CD4-positive, alpha-beta T cell (primary cell): Measurements from ENCODE around the gene USF2. TPM values are rescaled to one million over a fixed set of nuclear protein-coding genes. Genes with fewer than 3 reads are reported as not detected.

Experiments used
- ATAC-seq: fragments of 200-7000 bp; cut with Tn5 transposase; one replicate; pipeline ENCODE4 v1.10.0; 2022; ENCODE audit warnings: mild to moderate bottlenecking; ENCODE audit not compliant: poor library complexity
- CTCF ChIA-PET: fragments of 350-600 bp; sonication (Branson Sonifier 250); formaldehyde crosslinking; loops from one replicate; lab custom pipeline; 2021; ENCODE audit warnings: antibody characterized with exemption, inconsistent platforms; lab: Charles Lee
- POLR2A ChIA-PET: fragments of 350-600 bp; sonication (Branson Sonifier 250); formaldehyde crosslinking; loops from one replicate; lab custom pipeline; 2021; ENCODE audit warnings: antibody characterized with exemption, inconsistent platforms; lab: Charles Lee
- DNase-seq, 14 experiments: peaks; one replicate each; pipeline ENCODE4 v3.0.0-alpha.2; 2013 to 2020; ENCODE audit warnings: mixed read lengths in 2 of 14
- H3K27ac ChIP-seq, 2 donors: one replicate each; pipeline versions ENCODE4 v1.5.1 to v1.7.0; 2013; ENCODE audit warnings: low read length in 2 of 2, low read depth in 1 of 2, mild to moderate bottlenecking in 1 of 2
- H3K27me3 ChIP-seq, 2 experiments: 1 replicate in 1 of 2; 2 replicates in 1 of 2; pipeline versions ENCODE4 v1.6.1 to v1.7.0; 2013; ENCODE audit warnings: low read length in 2 of 2, control low read depth in 1 of 2, mild to moderate bottlenecking in 1 of 2, moderate library complexity in 1 of 2; ENCODE audit not compliant: insufficient read depth in 2 of 2, control insufficient read depth in 1 of 2
- H3K36me3 ChIP-seq: one replicate; pipeline ENCODE4 v1.6.1; 2013; ENCODE audit warnings: low read length, control low read depth; ENCODE audit not compliant: insufficient read depth
- H3K4me1 ChIP-seq: one replicate; pipeline ENCODE4 v1.6.1; 2013; ENCODE audit warnings: low read length, control low read depth; ENCODE audit not compliant: insufficient read depth
- H3K4me3 ChIP-seq: one replicate; pipeline ENCODE4 v1.5.1; 2013; ENCODE audit warnings: mild to moderate bottlenecking, low read length, moderate library complexity
- H3K9me3 ChIP-seq, 2 experiments: 1 replicate in 1 of 2; 2 replicates in 1 of 2; pipeline versions ENCODE4 v1.6.1 to v1.7.0; 2013; ENCODE audit warnings: low read length in 2 of 2, mild to moderate bottlenecking in 2 of 2, control low read depth in 1 of 2, moderate library complexity in 1 of 2; ENCODE audit not compliant: control insufficient read depth in 1 of 2, insufficient read depth in 1 of 2
- H3K27ac Mint-ChIP-seq: one replicate; pipeline ENCODE4 v1.8.0; 2020; ENCODE audit warnings: mixed read lengths
- H3K27me3 Mint-ChIP-seq: one replicate; pipeline ENCODE4 v1.8.0; 2021; ENCODE audit warnings: mixed read lengths
- H3K36me3 Mint-ChIP-seq: one replicate; pipeline ENCODE4 v1.8.0; 2021; ENCODE audit warnings: low read depth, mixed read lengths
- H3K4me1 Mint-ChIP-seq: one replicate; pipeline ENCODE4 v1.8.0; 2021; ENCODE audit warnings: low read depth, mixed read lengths
- H3K4me3 Mint-ChIP-seq: one replicate; pipeline ENCODE4 v1.8.0; 2020; ENCODE audit warnings: mild to moderate bottlenecking, mixed read lengths
- H3K9me3 Mint-ChIP-seq: one replicate; pipeline ENCODE4 v1.8.0; 2020; ENCODE audit warnings: mixed read lengths
- CTCF ChIP-seq: fragments of 200-600 bp; IDR thresholded peaks from one replicate; pipeline ENCODE4 v1.8.0; 2022; ENCODE audit warnings: antibody characterized with exemption, mild to moderate bottlenecking
- intact Hi-C, 2 experiments: fragments of 100-400 bp; cut with DNase I in 1 of 2; cut with micrococcal nuclease in 1 of 2; formaldehyde crosslinking; loops; one replicate each; pipeline versions ENCODE4 v1.15.1 to v1.9.0; 2023 to 2025; cut with DNase I, micrococcal nuclease
- total RNA-seq, 174 experiments: library from RNA in 2 of 174; stranded (reverse) in 2 of 174; gene quantifications; one replicate each; pipeline ENCODE4 v1.2.3 and lab custom pipeline; 2021 to 2026

The USF2 gene
- total RNA-seq, 2 experiments from 2014 or later, result 335 to 344 TPM

GRCh38 chr19:35302446-35302845, 33.7 kb downstream of the USF2 start:
- no peak overlapping the region for H3K4me3 ChIP-seq
- Mint-ChIP-seq H3K27ac (no peak overlapping the region), H3K27me3 (no peaks in the 10 kb centered on the region), H3K36me3 (no peaks in the 10 kb centered on the region), H3K9me3 (no peaks in the 10 kb centered on the region), H3K4me1 (no peaks in the 10 kb centered on the region), H3K4me3 (no peak overlapping the region)
- intact Hi-C loops, result no loop called here
- DNase-seq, result no peak
- H3K27ac ChIP-seq, result no peak overlapping the region
- H3K27me3 ChIP-seq, result no peaks in the 10 kb centered on the region
- no peaks in the 10 kb centered on the region for H3K36me3 ChIP-seq
- ChIA-PET POLR2A (no interaction called here), CTCF (no interaction called here)
- no peaks in the 10 kb centered on the region for H3K9me3 ChIP-seq
- H3K4me1 ChIP-seq, result no peaks in the 10 kb centered on the region
- no peak for TF ChIP-seq CTCF
- ATAC-seq, result no peak

DNA sequence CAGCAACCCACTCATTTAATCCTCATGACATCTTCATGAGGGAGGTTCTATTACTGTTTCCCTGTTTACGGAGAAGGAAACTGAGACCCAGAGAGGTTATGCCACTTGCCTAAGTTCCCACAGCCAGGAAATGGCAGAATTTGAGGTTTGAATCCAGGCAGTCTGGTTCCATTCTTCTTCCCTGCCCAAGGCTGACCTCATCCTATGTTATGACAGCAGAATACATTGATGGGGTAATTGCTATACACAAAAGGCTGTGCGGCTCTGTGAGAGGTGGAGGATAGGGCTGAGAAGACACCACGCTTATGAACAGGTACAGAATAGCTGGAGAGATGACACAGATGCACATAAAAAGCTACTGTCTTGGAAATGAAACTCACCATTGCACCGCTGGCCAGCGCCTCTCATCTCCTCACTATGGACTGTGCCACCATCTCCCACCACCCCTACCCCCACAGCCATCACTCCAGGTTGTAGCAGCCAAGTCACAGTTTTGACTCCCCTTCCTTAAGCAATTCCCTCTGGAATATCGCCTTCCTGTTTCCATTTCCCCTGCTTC, 34.7 kb downstream of the USF2 start:
- POLR2A ChIA-PET, result no interaction called here
- DNase-seq (no peak), ATAC-seq (no peak)
- Histone ChIP-seq H3K36me3 (no peaks in the 10 kb centered on the region), H3K4me3 (no peak overlapping the region), H3K27me3 (no peaks in the 10 kb centered on the region), H3K27ac (no peak overlapping the region), H3K4me1 (no peaks in the 10 kb centered on the region), H3K9me3 (no peaks in the 10 kb centered on the region)
- intact Hi-C loops, result no loop called here
- no peak overlapping the region for H3K4me3 Mint-ChIP-seq
- H3K27ac Mint-ChIP-seq, result no peak overlapping the region
- no peaks in the 10 kb centered on the region for H3K27me3 Mint-ChIP-seq
- TF ChIP-seq CTCF, result no peak
- H3K36me3 Mint-ChIP-seq, result no peaks in the 10 kb centered on the region
- CTCF ChIA-PET, result no interaction called here
- H3K9me3 Mint-ChIP-seq, result no peaks in the 10 kb centered on the region
- no peaks in the 10 kb centered on the region for H3K4me1 Mint-ChIP-seq

- TF ChIP-seq CTCF, result no peak
- DNase-seq (no peak), ATAC-seq (no peak)
- Mint-ChIP-seq H3K4me3 (no peak overlapping the region), H3K36me3 (no peaks in the 10 kb centered on the region), H3K9me3 (no peaks in the 10 kb centered on the region), H3K4me1 (no peaks in the 10 kb centered on the region), H3K27ac (no peak overlapping the region), H3K27me3 (no peaks in the 10 kb centered on the region)
- ChIA-PET POLR2A (no interaction called here), CTCF (no interaction called here)
- no peaks in the 10 kb centered on the region for H3K27me3 ChIP-seq
- H3K27ac ChIP-seq, result no peak overlapping the region
- no peaks in the 10 kb centered on the region for H3K4me1 ChIP-seq
- no peaks in the 10 kb centered on the region for H3K9me3 ChIP-seq
- intact Hi-C loops, result no loop called here
- H3K36me3 ChIP-seq, result no peaks in the 10 kb centered on the region
- no peak overlapping the region for H3K4me3 ChIP-seq
Measured at GRCh38 chr19:35304036-35304435, 35.3 kb downstream of the USF2 start.
